SK-N-SH (cell line): ENCODE results near the gene CETP. TPM values are rescaled to one million over a fixed set of nuclear protein-coding genes. Genes with fewer than 3 reads are reported as not detected.

Experiments used
- CTCF ChIA-PET: fragments of 300-600, 350-600 bp; formaldehyde crosslinking; extraction: SDS; loops from one replicate; lab custom pipeline; 2021; lab: Yijun Ruan, JAX
- POLR2A ChIA-PET: fragments of 350-600 bp; sonication (Branson Sonifier 250); formaldehyde crosslinking; extraction: SDS; loops from one replicate; lab custom pipeline; 2020; ENCODE audit warnings: antibody characterized with exemption, inconsistent platforms; lab: Yijun Ruan, JAX
- DNase-seq: peaks from one replicate; pipeline ENCODE4 v3.0.0; 2012
- H2AFZ ChIP-seq: fragments of 200-600 bp; sonication (generic); 2 replicates; pipeline ENCODE4 v1.8.1; 2016; ENCODE audit warnings: antibody characterized with exemption, mild to moderate bottlenecking, low read depth
- H3F3A ChIP-seq: fragments of 200-600 bp; sonication (generic); replicated peaks from 2 replicates; pipeline ENCODE3; 2016; ENCODE audit warnings: antibody characterized with exemption, mild to moderate bottlenecking; ENCODE audit not compliant: insufficient read depth
- H3K27ac ChIP-seq, 2 experiments: fragments of 200-500 bp in 1 of 2; fragments of 200-600 bp in 1 of 2; sonication (Bioruptor generic) in 1 of 2; sonication (generic), shearing (Covaris generic) in 1 of 2; 2 replicates each; pipeline versions ENCODE4 v1.5.1 to v1.6.1; 2014 to 2016; ENCODE audit warnings: low read depth in 2 of 2, inconsistent platforms in 1 of 2, low read length in 1 of 2, mild to moderate bottlenecking in 1 of 2, mixed read lengths in 1 of 2
- H3K27me3 ChIP-seq: fragments of 200-600 bp; sonication (generic), shearing (Covaris generic); 2 replicates; pipeline ENCODE4 v1.6.1; 2016; ENCODE audit warnings: mixed run types; ENCODE audit not compliant: insufficient read depth
- H3K36me3 ChIP-seq, 2 experiments: fragments of 200-500 bp in 1 of 2; fragments of 200-600 bp in 1 of 2; sonication (Bioruptor generic) in 1 of 2; sonication (generic) in 1 of 2; replicated peaks in 1 of 2; 2 replicates each; pipeline versions ENCODE3 to v1.5.1; 2014 to 2016; ENCODE audit warnings: low read length in 1 of 2, mild to moderate bottlenecking in 1 of 2; ENCODE audit not compliant: insufficient read depth in 2 of 2, control insufficient read depth in 1 of 2
- H3K4me1 ChIP-seq, 2 experiments: fragments of 200-500 bp in 1 of 2; fragments of 200-600 bp in 1 of 2; sonication (Bioruptor generic) in 1 of 2; sonication (generic), shearing (Covaris generic) in 1 of 2; 2 replicates each; pipeline versions ENCODE4 v1.5.1 to v1.6.1; 2014 to 2016; ENCODE audit warnings: low read depth in 1 of 2, low read length in 1 of 2, mixed run types in 1 of 2; ENCODE audit not compliant: insufficient read depth in 2 of 2, control insufficient read depth in 1 of 2
- H3K4me2 ChIP-seq: fragments of 200-600 bp; sonication (generic), shearing (Covaris generic); 2 replicates; pipeline ENCODE4 v1.6.1; 2017; ENCODE audit warnings: mixed run types
- H3K4me3 ChIP-seq, 2 experiments: fragments of 200-500 bp in 1 of 2; fragments of 200-600 bp in 1 of 2; sonication (Bioruptor generic) in 1 of 2; sonication (generic), shearing (Covaris generic) in 1 of 2; 2 replicates each; pipeline versions ENCODE4 v1.5.1 to v1.8.1; 2014 to 2016; ENCODE audit warnings: low read depth in 2 of 2, inconsistent platforms in 1 of 2, low read length in 1 of 2, mild to moderate bottlenecking in 1 of 2, mixed read lengths in 1 of 2, moderate library complexity in 1 of 2
- H3K79me2 ChIP-seq: fragments of 200-600 bp; sonication (generic); 2 replicates; pipeline ENCODE4 v1.8.1; 2017; ENCODE audit warnings: mild to moderate bottlenecking; ENCODE audit not compliant: insufficient read depth
- H3K9ac ChIP-seq: fragments of 200-600 bp; sonication (generic); 2 replicates; pipeline ENCODE4 v1.6.1; 2017; ENCODE audit warnings: mixed run types
- H3K9me2 ChIP-seq: fragments of 200-600 bp; sonication (generic); 2 replicates; pipeline ENCODE4 v1.6.1; 2017; ENCODE audit warnings: mixed run types
- H3K9me3 ChIP-seq: fragments of 200-600 bp; sonication (generic); 2 replicates; pipeline ENCODE4 v1.6.1; 2017; ENCODE audit warnings: mixed run types, mild to moderate bottlenecking, moderate library complexity
- H4K20me1 ChIP-seq: fragments of 200-600 bp; sonication (generic); 2 replicates; pipeline ENCODE4 v1.6.1; 2017; ENCODE audit warnings: mild to moderate bottlenecking, mixed run types; ENCODE audit not compliant: insufficient read depth
- ELF1 ChIP-seq: IDR thresholded peaks from 2 replicates; pipeline ENCODE4 v1.4.0; 2012
- EP300 ChIP-seq, 2 experiments: IDR thresholded peaks; 2 replicates each; pipeline versions ENCODE4 v1.4.0 to v1.6.1; 2012; ENCODE audit warnings: borderline replicate concordance in 1 of 2, low read depth in 1 of 2, low read length in 1 of 2
- EZH2phosphoT487 ChIP-seq: fragments of 200-600 bp; sonication (generic); IDR thresholded peaks from 2 replicates; pipeline ENCODE4 v1.6.1; 2017; ENCODE audit warnings: low read depth, mixed run types, mild to moderate bottlenecking, antibody characterized with exemption, moderate library complexity, borderline replicate concordance
- FOSL2 ChIP-seq: IDR thresholded peaks from 2 replicates; pipeline ENCODE4 v1.4.0; 2012; ENCODE audit warnings: low read depth, mild to moderate bottlenecking, moderate library complexity, borderline replicate concordance
- FOXM1 ChIP-seq: IDR thresholded peaks from 2 replicates; pipeline ENCODE4 v1.4.0; 2012; ENCODE audit warnings: low read depth, mild to moderate bottlenecking
- JUND ChIP-seq: IDR thresholded peaks from 2 replicates; pipeline ENCODE4 v1.4.0; 2012
- NFIC ChIP-seq: IDR thresholded peaks from 2 replicates; pipeline ENCODE4 v1.4.0; 2012; ENCODE audit warnings: borderline replicate concordance
- NRF1 ChIP-seq: IDR thresholded peaks from 2 replicates; pipeline ENCODE4 v1.6.1; 2012; ENCODE audit warnings: low read depth, mild to moderate bottlenecking, low read length
- POLR2AphosphoS5 ChIP-seq: IDR thresholded peaks from 2 replicates; pipeline ENCODE4 v1.6.1; 2012; ENCODE audit warnings: low read depth, low read length
- RAD21 ChIP-seq: IDR thresholded peaks from 2 replicates; pipeline ENCODE4 v1.6.1; 2012; ENCODE audit warnings: mild to moderate bottlenecking, low read length
- RCOR1 ChIP-seq: fragments of 150-350 bp; IDR thresholded peaks from 2 replicates; pipeline ENCODE4 v1.6.1; 2017; ENCODE audit warnings: antibody characterized with exemption, low read length
- RXRA ChIP-seq: IDR thresholded peaks from 2 replicates; pipeline ENCODE4 v1.4.0; 2012; ENCODE audit warnings: low read depth, mild to moderate bottlenecking, borderline replicate concordance
- SMC3 ChIP-seq: IDR thresholded peaks from 2 replicates; pipeline ENCODE4 v1.6.1; 2012; ENCODE audit warnings: low read depth, low read length, improper control_type of control experiment
- TAF1 ChIP-seq: IDR thresholded peaks from 2 replicates; pipeline ENCODE4 v1.6.1; 2012; ENCODE audit warnings: low read depth, mild to moderate bottlenecking, low read length, moderate library complexity, borderline replicate concordance
- TCF12 ChIP-seq: IDR thresholded peaks from 2 replicates; pipeline ENCODE4 v1.4.0; 2012
- TEAD4 ChIP-seq: IDR thresholded peaks from 2 replicates; pipeline ENCODE4 v1.4.0; 2012; ENCODE audit warnings: mild to moderate bottlenecking, borderline replicate concordance; ENCODE audit not compliant: insufficient read depth
- YY1 ChIP-seq: IDR thresholded peaks from 2 replicates; pipeline ENCODE4 v1.4.0; 2012; ENCODE audit warnings: low read depth, mild to moderate bottlenecking
- WGBS: methylation state at CpG from one replicate; pipeline ENCODE4 v1.1.6; 2017; ENCODE audit warnings: low lambda C conversion rate; 5-methylcytosine and 5-hydroxymethylcytosine counted together
- polyA plus RNA-seq, 3 experiments: library from polyadenylated mRNA; depleted of rRNA; stranded (reverse); fragments of >200 nt; gene quantifications; 2 replicates each; pipeline ENCODE4 v1.2.3, GENCODE V29; 2012
- TF ChIP-seq, protein P1 (sequence below): IDR thresholded peaks from 2 replicates; pipeline ENCODE4; 2012
- TF ChIP-seq, protein P2 (sequence below): IDR thresholded peaks from 2 replicates; pipeline ENCODE4 v1.4.0; 2012; ENCODE audit warnings: low read depth, borderline replicate concordance
- TF ChIP-seq, protein P3 (sequence below): IDR thresholded peaks from 2 replicates; pipeline ENCODE4 v1.4.0; 2012; ENCODE audit warnings: low read depth, borderline replicate concordance
- TF ChIP-seq, protein P4 (sequence below): fragments of 200-600 bp; sonication (generic); IDR thresholded peaks from 2 replicates; pipeline ENCODE4 v1.6.1; 2017; ENCODE audit warnings: antibody characterized with exemption, mild to moderate bottlenecking, moderate library complexity
- TF ChIP-seq, protein P5 (sequence below): IDR thresholded peaks from 2 replicates; pipeline ENCODE4 v1.6.1; 2012; ENCODE audit warnings: mild to moderate bottlenecking, low read depth, low read length, moderate library complexity
- TF ChIP-seq, protein P6 (sequence below): IDR thresholded peaks from 2 replicates; pipeline ENCODE4 v1.4.0; 2012; ENCODE audit warnings: low read depth

The CETP gene
- polyA plus RNA-seq, 1 of the 3 experiments (the other 2 are of a cell fraction): not detected

DNA sequence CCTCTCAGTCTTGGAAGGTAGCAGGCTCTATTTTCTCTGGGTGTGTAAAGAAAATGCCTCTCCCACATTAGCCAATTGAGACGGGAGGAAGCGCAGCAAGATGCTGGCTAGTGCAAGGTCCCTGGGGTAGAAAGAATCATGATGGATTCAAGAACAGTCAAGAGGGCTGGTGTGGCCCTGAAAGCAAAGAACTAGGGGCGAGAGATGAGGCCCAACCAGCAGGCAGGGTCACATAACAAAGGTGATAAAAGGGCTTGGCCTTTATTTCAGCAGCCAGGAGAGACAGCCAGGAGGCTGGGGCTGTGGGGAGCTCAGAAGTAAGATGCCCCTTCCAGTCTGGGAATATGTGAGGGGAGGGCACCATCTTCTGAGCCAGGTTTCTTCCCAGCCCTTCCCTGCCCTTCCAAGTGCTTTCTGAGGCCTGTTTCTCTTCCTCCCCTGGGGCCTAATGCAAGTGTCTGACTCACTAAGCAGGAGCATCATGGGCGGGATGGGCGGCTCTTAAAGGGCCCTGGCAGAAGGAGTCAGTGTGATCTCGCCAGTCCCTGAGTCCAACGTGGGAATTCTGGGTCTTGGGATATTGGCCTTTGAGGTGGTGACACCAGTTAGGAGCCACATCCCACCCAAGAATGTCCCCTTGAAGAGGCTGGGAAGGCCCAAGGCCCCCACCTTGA lies 23.7 kb downstream of the CETP start:
- Histone ChIP-seq H3K36me3 (no peaks in the 10 kb centered on the region), H3K9ac (peak overlapping the region; percentile 68), H3K4me1 (peaks cover 8 to 18% of the 10 kb centered on the region in 2 experiments; a peak in 2 of 4 replicates), H3K4me3 (no peak overlapping the region), H3K27ac (peak overlapping the region in 1 of 2 experiments; percentile 63; a peak in 2 of 4 replicates), H3K4me2 (peak overlapping the region; percentile 39; the same call in 1 of the 2 replicates), H3K9me3 (no peaks in the 10 kb centered on the region), H3K79me2 (no peaks in the 10 kb centered on the region), H3K9me2 (no peaks in the 10 kb centered on the region), H3K27me3 (no peaks in the 10 kb centered on the region), H3F3A (no peaks in the 10 kb centered on the region), H4K20me1 (no peaks in the 10 kb centered on the region), H2AFZ (peak overlapping the region; percentile 96)
- CTCF ChIA-PET: interaction anchor here (1.3 to 3.6 kb wide), 3 partner anchors 20 to 98 kb away, joined by 3 to 17 read pairs (median 4); no protein-coding TSS in a partner anchor
- WGBS: 77% methylated on average over 4 of the region's 7 CpGs
- TF ChIP-seq TCF12: peak; percentile 32; the same call in 1 of the 2 replicates
- TF ChIP-seq FOSL2: peak; percentile 71
- TF ChIP-seq, protein P1, sequence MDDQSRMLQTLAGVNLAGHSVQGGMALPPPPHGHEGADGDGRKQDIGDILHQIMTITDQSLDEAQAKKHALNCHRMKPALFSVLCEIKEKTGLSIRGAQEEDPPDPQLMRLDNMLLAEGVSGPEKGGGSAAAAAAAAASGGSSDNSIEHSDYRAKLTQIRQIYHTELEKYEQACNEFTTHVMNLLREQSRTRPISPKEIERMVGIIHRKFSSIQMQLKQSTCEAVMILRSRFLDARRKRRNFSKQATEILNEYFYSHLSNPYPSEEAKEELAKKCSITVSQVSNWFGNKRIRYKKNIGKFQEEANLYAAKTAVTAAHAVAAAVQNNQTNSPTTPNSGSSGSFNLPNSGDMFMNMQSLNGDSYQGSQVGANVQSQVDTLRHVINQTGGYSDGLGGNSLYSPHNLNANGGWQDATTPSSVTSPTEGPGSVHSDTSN: no peak
- TF ChIP-seq, protein P2, sequence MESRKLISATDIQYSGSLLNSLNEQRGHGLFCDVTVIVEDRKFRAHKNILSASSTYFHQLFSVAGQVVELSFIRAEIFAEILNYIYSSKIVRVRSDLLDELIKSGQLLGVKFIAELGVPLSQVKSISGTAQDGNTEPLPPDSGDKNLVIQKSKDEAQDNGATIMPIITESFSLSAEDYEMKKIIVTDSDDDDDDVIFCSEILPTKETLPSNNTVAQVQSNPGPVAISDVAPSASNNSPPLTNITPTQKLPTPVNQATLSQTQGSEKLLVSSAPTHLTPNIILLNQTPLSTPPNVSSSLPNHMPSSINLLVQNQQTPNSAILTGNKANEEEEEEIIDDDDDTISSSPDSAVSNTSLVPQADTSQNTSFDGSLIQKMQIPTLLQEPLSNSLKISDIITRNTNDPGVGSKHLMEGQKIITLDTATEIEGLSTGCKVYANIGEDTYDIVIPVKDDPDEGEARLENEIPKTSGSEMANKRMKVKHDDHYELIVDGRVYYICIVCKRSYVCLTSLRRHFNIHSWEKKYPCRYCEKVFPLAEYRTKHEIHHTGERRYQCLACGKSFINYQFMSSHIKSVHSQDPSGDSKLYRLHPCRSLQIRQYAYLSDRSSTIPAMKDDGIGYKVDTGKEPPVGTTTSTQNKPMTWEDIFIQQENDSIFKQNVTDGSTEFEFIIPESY: no peak
- TF ChIP-seq RCOR1: no peak
- TF ChIP-seq JUND: no peak; the same call in 1 of the 2 replicates
- TF ChIP-seq, protein P3, sequence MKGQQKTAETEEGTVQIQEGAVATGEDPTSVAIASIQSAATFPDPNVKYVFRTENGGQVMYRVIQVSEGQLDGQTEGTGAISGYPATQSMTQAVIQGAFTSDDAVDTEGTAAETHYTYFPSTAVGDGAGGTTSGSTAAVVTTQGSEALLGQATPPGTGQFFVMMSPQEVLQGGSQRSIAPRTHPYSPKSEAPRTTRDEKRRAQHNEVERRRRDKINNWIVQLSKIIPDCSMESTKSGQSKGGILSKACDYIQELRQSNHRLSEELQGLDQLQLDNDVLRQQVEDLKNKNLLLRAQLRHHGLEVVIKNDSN: no peak
- TF ChIP-seq, protein P4, sequence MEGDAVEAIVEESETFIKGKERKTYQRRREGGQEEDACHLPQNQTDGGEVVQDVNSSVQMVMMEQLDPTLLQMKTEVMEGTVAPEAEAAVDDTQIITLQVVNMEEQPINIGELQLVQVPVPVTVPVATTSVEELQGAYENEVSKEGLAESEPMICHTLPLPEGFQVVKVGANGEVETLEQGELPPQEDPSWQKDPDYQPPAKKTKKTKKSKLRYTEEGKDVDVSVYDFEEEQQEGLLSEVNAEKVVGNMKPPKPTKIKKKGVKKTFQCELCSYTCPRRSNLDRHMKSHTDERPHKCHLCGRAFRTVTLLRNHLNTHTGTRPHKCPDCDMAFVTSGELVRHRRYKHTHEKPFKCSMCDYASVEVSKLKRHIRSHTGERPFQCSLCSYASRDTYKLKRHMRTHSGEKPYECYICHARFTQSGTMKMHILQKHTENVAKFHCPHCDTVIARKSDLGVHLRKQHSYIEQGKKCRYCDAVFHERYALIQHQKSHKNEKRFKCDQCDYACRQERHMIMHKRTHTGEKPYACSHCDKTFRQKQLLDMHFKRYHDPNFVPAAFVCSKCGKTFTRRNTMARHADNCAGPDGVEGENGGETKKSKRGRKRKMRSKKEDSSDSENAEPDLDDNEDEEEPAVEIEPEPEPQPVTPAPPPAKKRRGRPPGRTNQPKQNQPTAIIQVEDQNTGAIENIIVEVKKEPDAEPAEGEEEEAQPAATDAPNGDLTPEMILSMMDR: no peak
- no peak for TF ChIP-seq FOXM1
- TF ChIP-seq ELF1: no peak
- TF ChIP-seq TEAD4: no peak
- TF ChIP-seq EZH2phosphoT487: no peak
- TF ChIP-seq EP300 (IDR thresholded peaks at IDR 0.05; ENCODE audit: borderline replicate concordance in 1 of 2, low read depth in 1 of 2, low read length in 1 of 2): no peak
- no peak for TF ChIP-seq SMC3
- TF ChIP-seq YY1: peak; percentile 58; the same call in 1 of the 2 replicates
- no peak for TF ChIP-seq NFIC
- TF ChIP-seq POLR2AphosphoS5: peak; percentile 80
- TF ChIP-seq, protein P5, sequence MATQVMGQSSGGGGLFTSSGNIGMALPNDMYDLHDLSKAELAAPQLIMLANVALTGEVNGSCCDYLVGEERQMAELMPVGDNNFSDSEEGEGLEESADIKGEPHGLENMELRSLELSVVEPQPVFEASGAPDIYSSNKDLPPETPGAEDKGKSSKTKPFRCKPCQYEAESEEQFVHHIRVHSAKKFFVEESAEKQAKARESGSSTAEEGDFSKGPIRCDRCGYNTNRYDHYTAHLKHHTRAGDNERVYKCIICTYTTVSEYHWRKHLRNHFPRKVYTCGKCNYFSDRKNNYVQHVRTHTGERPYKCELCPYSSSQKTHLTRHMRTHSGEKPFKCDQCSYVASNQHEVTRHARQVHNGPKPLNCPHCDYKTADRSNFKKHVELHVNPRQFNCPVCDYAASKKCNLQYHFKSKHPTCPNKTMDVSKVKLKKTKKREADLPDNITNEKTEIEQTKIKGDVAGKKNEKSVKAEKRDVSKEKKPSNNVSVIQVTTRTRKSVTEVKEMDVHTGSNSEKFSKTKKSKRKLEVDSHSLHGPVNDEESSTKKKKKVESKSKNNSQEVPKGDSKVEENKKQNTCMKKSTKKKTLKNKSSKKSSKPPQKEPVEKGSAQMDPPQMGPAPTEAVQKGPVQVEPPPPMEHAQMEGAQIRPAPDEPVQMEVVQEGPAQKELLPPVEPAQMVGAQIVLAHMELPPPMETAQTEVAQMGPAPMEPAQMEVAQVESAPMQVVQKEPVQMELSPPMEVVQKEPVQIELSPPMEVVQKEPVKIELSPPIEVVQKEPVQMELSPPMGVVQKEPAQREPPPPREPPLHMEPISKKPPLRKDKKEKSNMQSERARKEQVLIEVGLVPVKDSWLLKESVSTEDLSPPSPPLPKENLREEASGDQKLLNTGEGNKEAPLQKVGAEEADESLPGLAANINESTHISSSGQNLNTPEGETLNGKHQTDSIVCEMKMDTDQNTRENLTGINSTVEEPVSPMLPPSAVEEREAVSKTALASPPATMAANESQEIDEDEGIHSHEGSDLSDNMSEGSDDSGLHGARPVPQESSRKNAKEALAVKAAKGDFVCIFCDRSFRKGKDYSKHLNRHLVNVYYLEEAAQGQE: no peak
- TF ChIP-seq RAD21: no peak
- TF ChIP-seq, protein P6, sequence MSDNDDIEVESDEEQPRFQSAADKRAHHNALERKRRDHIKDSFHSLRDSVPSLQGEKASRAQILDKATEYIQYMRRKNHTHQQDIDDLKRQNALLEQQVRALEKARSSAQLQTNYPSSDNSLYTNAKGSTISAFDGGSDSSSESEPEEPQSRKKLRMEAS: peak; percentile 88
- peak; percentile 73; the same call in 1 of the 2 replicates for TF ChIP-seq TAF1
- no peak for TF ChIP-seq RXRA
- no peak for TF ChIP-seq NRF1
- no peak for DNase-seq
- POLR2A ChIA-PET: interaction anchor here (1.0 kb wide), 1 partner anchor 52 kb away, joined by 3 read pairs; no protein-coding TSS in a partner anchor
